Body of pancreas (tissue), 4 donors: Measurements from ENCODE around the gene ADAMTSL4.

Experiments used
- CTCF ChIP-seq, 7 experiments: fragments of 450-650 bp in 4 of 7; fragments of 200-600 bp in 3 of 7; sonication (generic) in 3 of 7; IDR thresholded peaks; one replicate each; pipeline ENCODE4 v1.5.1; 2016 to 2019; ENCODE audit warnings: antibody characterized with exemption in 7 of 7
- POLR2A ChIP-seq, 3 donors: fragments of 450-650 bp; IDR thresholded peaks; one replicate each; pipeline ENCODE4 v1.6.1; 2016; ENCODE audit warnings: antibody characterized with exemption in 3 of 3, mild to moderate bottlenecking in 2 of 3

- TF ChIP-seq CTCF (IDR thresholded peaks at IDR 0.05) = no peak
- TF ChIP-seq POLR2A (IDR thresholded peaks at IDR 0.05) = no peak
These were observed 4.9 kb downstream of the ADAMTSL4 start for GRCh38 chr1:150554086-150554452.
